H1 (cell line): ENCODE data around the gene GRK5. TPM values are rescaled to one million over a fixed set of nuclear protein-coding genes. Genes with fewer than 3 reads are reported as not detected.

ENCODE experiments used
- CTCF ChIA-PET: fragments of 300-600 bp; sonication (Branson Sonifier 250); formaldehyde crosslinking; loops from one replicate; lab custom pipeline; 2021; ENCODE audit not compliant: partially characterized antibody; lab: Charles Lee
- POLR2A ChIA-PET: fragments of 300-600 bp; sonication (Branson Sonifier 250); formaldehyde crosslinking; loops from one replicate; lab custom pipeline; 2021; ENCODE audit warnings: inconsistent platforms; ENCODE audit not compliant: partially characterized antibody; lab: Charles Lee
- DNase-seq, 2 experiments: peaks; one replicate each; pipeline versions ENCODE4 v3.0.0 to v3.0.0-alpha.2; 2010 to 2022; ENCODE audit warnings: low spot score in 2 of 2, low read depth in 1 of 2, mixed read lengths in 1 of 2
- FAIRE-seq: peaks from 2 replicates; lab custom pipeline; 2011; peaks lifted over from hg19 to GRCh38; lab: Jason Lieb, UNC
- H2AFZ ChIP-seq: 2 replicates; pipeline ENCODE4 v1.8.1; 2012; ENCODE audit warnings: low read length, inconsistent platforms
- H2AK5ac ChIP-seq: 2 replicates; pipeline ENCODE4 v1.6.1; 2013; ENCODE audit warnings: low read depth, low read length
- H2BK120ac ChIP-seq: replicated peaks from 2 replicates; pipeline ENCODE3; 2013; ENCODE audit warnings: low read depth, low read length, inconsistent platforms
- H2BK12ac ChIP-seq: 2 replicates; pipeline ENCODE4 v1.6.1; 2013; ENCODE audit warnings: low read depth, low read length
- H2BK15ac ChIP-seq: 2 replicates; pipeline ENCODE4 v1.6.1; 2013; ENCODE audit warnings: low read length
- H2BK20ac ChIP-seq: 2 replicates; pipeline ENCODE4 v1.6.1; 2013; ENCODE audit warnings: low read length
- H2BK5ac ChIP-seq: 2 replicates; pipeline ENCODE4 v1.6.1; 2013; ENCODE audit warnings: low read depth, low read length
- H3K14ac ChIP-seq: 2 replicates; pipeline ENCODE4 v1.6.1; 2013; ENCODE audit warnings: inconsistent platforms; ENCODE audit not compliant: insufficient read length
- H3K18ac ChIP-seq: 2 replicates; pipeline ENCODE4 v1.6.1; 2013; ENCODE audit warnings: low read length; ENCODE audit errors: extremely low read depth
- H3K23ac ChIP-seq: 2 replicates; pipeline ENCODE4 v1.6.1; 2013; ENCODE audit warnings: inconsistent platforms; ENCODE audit not compliant: insufficient read length
- H3K23me2 ChIP-seq: 2 replicates; pipeline ENCODE4 v1.6.1; 2013; ENCODE audit warnings: low read depth, low read length
- H3K27ac ChIP-seq: 2 replicates; pipeline ENCODE4 v1.6.1; 2011; ENCODE audit warnings: low read depth, low read length, inconsistent platforms
- H3K27me3 ChIP-seq, 4 experiments: replicated peaks in 1 of 4; 1 replicate in 1 of 4; 2 replicates in 3 of 4; pipeline versions ENCODE4 v1.6.1 to v1.8.1; 2011 to 2013; ENCODE audit warnings: low read length in 3 of 4, mild to moderate bottlenecking in 3 of 4, inconsistent platforms in 2 of 4, mixed read lengths in 2 of 4, moderate library complexity in 1 of 4; ENCODE audit not compliant: control insufficient read depth in 3 of 4, insufficient read depth in 3 of 4; ENCODE audit errors: extremely low read depth in 1 of 4
- H3K36me3 ChIP-seq, 4 experiments: 2 replicates each; pipeline versions ENCODE4 v1.6.1 to v1.8.1; 2011 to 2013; ENCODE audit warnings: mild to moderate bottlenecking in 4 of 4, low read length in 3 of 4, moderate library complexity in 2 of 4, control low read depth in 1 of 4, inconsistent platforms in 1 of 4; ENCODE audit not compliant: insufficient read depth in 4 of 4, control insufficient read depth in 2 of 4
- H3K4ac ChIP-seq: replicated peaks from 2 replicates; pipeline ENCODE3; 2013; ENCODE audit warnings: low read length, low read depth, mixed read lengths, inconsistent platforms; ENCODE audit not compliant: insufficient read length
- H3K4me1 ChIP-seq, 4 experiments: replicated peaks in 1 of 4; 1 replicate in 1 of 4; 2 replicates in 3 of 4; pipeline versions ENCODE4 v1.6.1 to v1.8.1; 2011 to 2013; ENCODE audit warnings: low read length in 3 of 4, inconsistent platforms in 2 of 4, mixed read lengths in 1 of 4; ENCODE audit not compliant: insufficient read depth in 4 of 4, control insufficient read depth in 3 of 4
- H3K4me2 ChIP-seq, 2 experiments: 2 replicates each; pipeline versions ENCODE4 v1.6.1 to v1.8.1; 2011 to 2013; ENCODE audit warnings: low read depth in 2 of 2, low read length in 2 of 2, control low read depth in 1 of 2, inconsistent platforms in 1 of 2, mild to moderate bottlenecking in 1 of 2; ENCODE audit not compliant: insufficient read depth in 1 of 2
- H3K4me3 ChIP-seq, 4 experiments: fragments of 200-600, 300-600 bp in 1 of 4; sonication (generic), shearing (Covaris generic), sonication (Bioruptor Twin) in 1 of 4; 2 replicates each; pipeline versions ENCODE4 v1.5.1 to v1.8.1; 2011 to 2016; ENCODE audit warnings: low read length in 4 of 4, low read depth in 3 of 4, control low read depth in 2 of 4, inconsistent platforms in 2 of 4, mild to moderate bottlenecking in 2 of 4, mixed read lengths in 1 of 4, moderate library complexity in 1 of 4; ENCODE audit not compliant: insufficient read depth in 2 of 4; ENCODE audit errors: extremely low read depth in 1 of 4
- H3K56ac ChIP-seq: replicated peaks from 2 replicates; pipeline ENCODE3; 2013; ENCODE audit warnings: low read depth, mild to moderate bottlenecking, mixed read lengths, low read length, inconsistent platforms; ENCODE audit not compliant: insufficient read length
- H3K79me1 ChIP-seq: 2 replicates; pipeline ENCODE4 v1.6.1; 2013; ENCODE audit warnings: low read depth, low read length, control low read depth
- H3K79me2 ChIP-seq, 2 experiments: 2 replicates each; pipeline versions ENCODE4 v1.6.1 to v1.8.1; 2012 to 2013; ENCODE audit warnings: low read length in 2 of 2, mild to moderate bottlenecking in 2 of 2, inconsistent platforms in 1 of 2; ENCODE audit not compliant: insufficient read depth in 2 of 2, control insufficient read depth in 1 of 2
- H3K9ac ChIP-seq, 4 experiments: replicated peaks in 1 of 4; 1 replicate in 1 of 4; 2 replicates in 3 of 4; pipeline versions ENCODE4 v1.6.1 to v1.8.1; 2011 to 2013; ENCODE audit warnings: low read depth in 3 of 4, low read length in 3 of 4, control low read depth in 2 of 4, mild to moderate bottlenecking in 2 of 4, moderate library complexity in 2 of 4, inconsistent platforms in 1 of 4; ENCODE audit errors: extremely low read depth in 1 of 4
- H3K9me3 ChIP-seq, 2 experiments: 2 replicates each; pipeline versions ENCODE4 v1.6.1 to v1.8.1; 2012 to 2013; ENCODE audit warnings: mild to moderate bottlenecking in 2 of 2, moderate library complexity in 2 of 2, control low read depth in 1 of 2, inconsistent platforms in 1 of 2, low read depth in 1 of 2, low read length in 1 of 2, mixed read lengths in 1 of 2; ENCODE audit not compliant: insufficient read depth in 2 of 2
- H4K20me1 ChIP-seq, 2 experiments: replicated peaks in 1 of 2; 2 replicates each; pipeline versions ENCODE3 to v1.8.1; 2011 to 2013; ENCODE audit warnings: inconsistent platforms in 2 of 2, low read length in 2 of 2, mild to moderate bottlenecking in 1 of 2; ENCODE audit not compliant: insufficient read depth in 2 of 2, control insufficient read depth in 1 of 2
- H4K5ac ChIP-seq: 2 replicates; pipeline ENCODE4 v1.6.1; 2013; ENCODE audit warnings: low read length, low read depth, mixed read lengths, inconsistent platforms; ENCODE audit not compliant: insufficient read length
- H4K8ac ChIP-seq: 2 replicates; pipeline ENCODE4 v1.8.0; 2013; ENCODE audit warnings: mild to moderate bottlenecking, moderate library complexity, low read length, inconsistent platforms; ENCODE audit not compliant: insufficient read depth; ENCODE audit errors: extremely low read depth
- H4K91ac ChIP-seq: replicated peaks from 2 replicates; pipeline ENCODE3; 2013; ENCODE audit warnings: low read length, mixed read lengths, inconsistent platforms; ENCODE audit not compliant: insufficient read length
- SIX5 ChIP-seq: IDR thresholded peaks from 2 replicates; pipeline ENCODE4 v1.6.1; 2011; ENCODE audit warnings: mild to moderate bottlenecking, low read depth, low read length
- SP1 ChIP-seq: IDR thresholded peaks from 2 replicates; pipeline ENCODE4 v1.6.1; 2011; ENCODE audit warnings: low read depth, low read length
- SUZ12 ChIP-seq: fragments of 200-600 bp; sonication (generic); IDR thresholded peaks from 2 replicates; pipeline ENCODE4 v1.6.1; 2012; ENCODE audit warnings: mild to moderate bottlenecking, inconsistent platforms, low read length, moderate library complexity, mixed read lengths
- TEAD4 ChIP-seq: IDR thresholded peaks from 2 replicates; pipeline ENCODE4 v1.6.1; 2012; ENCODE audit warnings: low read depth, low read length, inconsistent platforms, mixed read lengths
- polyA plus RNA-seq, 7 experiments: library from polyadenylated mRNA; depleted of rRNA in 3 of 7; stranded (reverse) in 5 of 7; unstranded in 2 of 7; fragments of >200 nt in 5 of 7; fragments of 200-250 nt in 2 of 7; gene quantifications; 1 replicate in 5 of 7; 2 replicates in 1 of 7; 4 replicates in 1 of 7; pipeline versions ENCODE4 v1.2.1 to v1.2.3, GENCODE V29; 2011 to 2013; ENCODE audit warnings: missing spikeins in 2 of 7, mixed read lengths in 2 of 7
- total RNA-seq: library from RNA; stranded (reverse); fragmentation: NEBNext Ultra II Directional; extraction: Animal tissue kit (Norgen Biotek cat#: 25700); gene quantifications from 2 replicates; pipeline ENCODE4 v1.2.1, GENCODE V29; 2021

GRK5 gene
- total and polyA plus RNA-seq, 2 of the 8 experiments (the other 6 are each of a cell fraction or from before 2014, with no cell fraction given), result 0.54 to 2.5 TPM

- Histone ChIP-seq H4K91ac (no peak overlapping the region), H3K4ac (no peak overlapping the region), H3K4me1 (peaks cover 0 to 2% (median under 1%) of the 10 kb centered on the region in 4 experiments; a peak in 3 of 7 replicates), H3K27ac (no peak overlapping the region), H2AFZ (no peak overlapping the region), H3K79me2 (no peaks in the 10 kb centered on the region), H4K8ac (no peak overlapping the region), H3K9me3 (no peaks in the 10 kb centered on the region), H2BK20ac (no peak overlapping the region), H2BK5ac (no peak overlapping the region), H3K23me2 (no peaks in the 10 kb centered on the region), H3K18ac (no peak overlapping the region), H3K79me1 (no peaks in the 10 kb centered on the region), H3K9ac (no peak overlapping the region), H2BK12ac (no peak overlapping the region), H3K23ac (no peak overlapping the region), H2AK5ac (no peak overlapping the region), H2BK15ac (no peak overlapping the region), H3K56ac (no peak overlapping the region), H2BK120ac (no peak overlapping the region)
- FAIRE-seq (no peak), DNase-seq (no peak)
- TF ChIP-seq SP1 (no peak), SIX5 (no peak), TEAD4 (no peak), SUZ12 (no peak)
- TF ChIP-seq, all 59 proteins: peak for 0
- Histone ChIP-seq H3K36me3 (no peaks in the 10 kb centered on the region; a peak in 1 of 8 replicates), H3K4me2 (no peak overlapping the region), H4K20me1 (peaks cover 0 to 5% of the 10 kb centered on the region in 2 experiments), H3K4me3 (no peak overlapping the region), H3K27me3 (peaks cover 0 to 4% (median 1%) of the 10 kb centered on the region in 4 experiments; a peak in 4 of 7 replicates), H3K14ac (no peak overlapping the region), H4K5ac (no peak overlapping the region)
- ChIA-PET POLR2A (interaction anchor here (0.7 to 1.1 kb wide), 2 partner anchors 10 to 222 kb away, joined by 3 to 4 read pairs; no protein-coding TSS in a partner anchor), CTCF (interaction anchor here (0.6 to 2.3 kb wide), 10 partner anchors 17 to 210 kb away, joined by 3 to 10 read pairs (median 3); partner anchors contain the start of gene GRK5)
Measured at GRCh38 chr10:119247550-119247894, 40.2 kb downstream of the GRK5 start.
